LNCAP (cell line): ENCODE results near the gene VCP.

Experiments used
- CTCF ChIP-seq: fragments of 450-650 bp; IDR thresholded peaks from 2 replicates; pipeline ENCODE4 v1.5.1; 2017; ENCODE audit warnings: mild to moderate bottlenecking

The VCP gene

GRCh38 chr9:35112257-35113020 is 40.0 kb upstream of the VCP start:
- TF ChIP-seq CTCF = no peak

- TF ChIP-seq CTCF = no peak
Measured at GRCh38 chr9:35111001-35111933, 38.8 kb upstream of the VCP start.

- TF ChIP-seq CTCF = no peak
Measured at GRCh38 chr9:35110327-35110761, 37.9 kb upstream of the VCP start.

- TF ChIP-seq CTCF = no peak
Measured at GRCh38 chr9:35108946-35109575, 36.6 kb upstream of the VCP start.

GRCh38 chr9:35108461-35108860 is 36.0 kb upstream of the VCP start:
- TF ChIP-seq CTCF = no peak

- no peak for TF ChIP-seq CTCF
Measured at GRCh38 chr9:35107297-35108290, 35.2 kb upstream of the VCP start.
